SK-N-SH treated with all-trans-retinoic acid at 6 μM for 48 hours (cell line): Measurements from ENCODE around the gene MPG.

ENCODE experiments used
- BACH2 ChIP-seq: fragments of 250-450 bp; sonication (Bioruptor Pico); IDR thresholded peaks from 2 replicates; pipeline ENCODE4 v1.9.0; 2021; ENCODE audit warnings: mild to moderate bottlenecking, borderline replicate concordance
- CSDC2 ChIP-seq: fragments of 250-450 bp; sonication (Bioruptor Pico); IDR thresholded peaks from 2 replicates; pipeline ENCODE4 v1.5.0; 2020; ENCODE audit warnings: mild to moderate bottlenecking, moderate library complexity
- GLIS3 ChIP-seq: fragments of 250-450 bp; sonication (Bioruptor Pico); IDR thresholded peaks from 2 replicates; pipeline ENCODE4 v1.5.0; 2020; ENCODE audit warnings: mild to moderate bottlenecking, moderate library complexity
- RARB ChIP-seq: fragments of 250-450 bp; sonication (Bioruptor Pico); IDR thresholded peaks from 2 replicates; pipeline ENCODE4 v1.8.0; 2021; ENCODE audit warnings: mild to moderate bottlenecking, moderate library complexity
- ZFP3 ChIP-seq: fragments of 250-450 bp; sonication (Bioruptor Pico); IDR thresholded peaks from 2 replicates; pipeline ENCODE4 v1.5.0; 2020; ENCODE audit warnings: mild to moderate bottlenecking, moderate library complexity
- ZFP30 ChIP-seq: fragments of 450-650 bp; formaldehyde crosslinking; IDR thresholded peaks from 2 replicates; pipeline ENCODE4 v1.5.0; 2022; ENCODE audit warnings: mild to moderate bottlenecking, moderate library complexity
- ZNF70 ChIP-seq: fragments of 450-650 bp; formaldehyde crosslinking; IDR thresholded peaks from 2 replicates; pipeline ENCODE4 v1.5.0; 2020; ENCODE audit warnings: mild to moderate bottlenecking, moderate library complexity
- TF ChIP-seq, protein P1 (sequence below): fragments of 250-450 bp; sonication (Bioruptor Pico); IDR thresholded peaks from 2 replicates; pipeline ENCODE4 v1.5.1; 2021; ENCODE audit warnings: mild to moderate bottlenecking, moderate library complexity
- TF ChIP-seq, protein P2 (sequence below): fragments of 250-450 bp; sonication (Bioruptor Pico); IDR thresholded peaks from 2 replicates; pipeline ENCODE4 v1.8.0; 2020; ENCODE audit warnings: mild to moderate bottlenecking, moderate library complexity, borderline replicate concordance
- TF ChIP-seq, protein P3 (sequence below): fragments of 250-450 bp; sonication (Bioruptor Pico); IDR thresholded peaks from 2 replicates; pipeline ENCODE4 v1.5.1; 2020; ENCODE audit warnings: low read depth, mild to moderate bottlenecking, moderate library complexity

DNA sequence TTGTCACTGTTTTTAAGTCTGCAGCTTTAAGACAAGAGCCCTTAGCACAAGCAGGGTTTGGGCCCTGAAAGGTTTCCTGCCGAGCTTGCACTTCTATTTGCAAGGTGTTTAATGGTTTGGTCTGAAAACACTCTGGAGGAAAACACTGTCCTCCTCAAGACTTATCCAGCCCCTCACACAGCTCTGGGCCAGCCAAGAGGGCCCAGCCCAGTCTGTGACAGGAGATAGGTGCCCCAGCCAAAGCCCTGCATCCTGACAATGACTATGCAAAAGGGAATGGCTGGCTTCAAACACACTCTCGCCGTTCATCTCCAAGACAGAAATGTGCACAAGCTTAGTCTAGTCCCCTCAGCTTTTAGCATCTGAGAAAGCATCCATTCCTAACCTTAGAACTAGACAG lies 26.9 kb downstream of the MPG start:
- TF ChIP-seq, protein P1, sequence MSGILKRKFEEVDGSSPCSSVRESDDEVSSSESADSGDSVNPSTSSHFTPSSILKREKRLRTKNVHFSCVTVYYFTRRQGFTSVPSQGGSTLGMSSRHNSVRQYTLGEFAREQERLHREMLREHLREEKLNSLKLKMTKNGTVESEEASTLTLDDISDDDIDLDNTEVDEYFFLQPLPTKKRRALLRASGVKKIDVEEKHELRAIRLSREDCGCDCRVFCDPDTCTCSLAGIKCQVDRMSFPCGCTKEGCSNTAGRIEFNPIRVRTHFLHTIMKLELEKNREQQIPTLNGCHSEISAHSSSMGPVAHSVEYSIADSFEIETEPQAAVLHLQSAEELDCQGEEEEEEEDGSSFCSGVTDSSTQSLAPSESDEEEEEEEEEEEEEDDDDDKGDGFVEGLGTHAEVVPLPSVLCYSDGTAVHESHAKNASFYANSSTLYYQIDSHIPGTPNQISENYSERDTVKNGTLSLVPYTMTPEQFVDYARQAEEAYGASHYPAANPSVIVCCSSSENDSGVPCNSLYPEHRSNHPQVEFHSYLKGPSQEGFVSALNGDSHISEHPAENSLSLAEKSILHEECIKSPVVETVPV, result no peak
- TF ChIP-seq, protein P2, sequence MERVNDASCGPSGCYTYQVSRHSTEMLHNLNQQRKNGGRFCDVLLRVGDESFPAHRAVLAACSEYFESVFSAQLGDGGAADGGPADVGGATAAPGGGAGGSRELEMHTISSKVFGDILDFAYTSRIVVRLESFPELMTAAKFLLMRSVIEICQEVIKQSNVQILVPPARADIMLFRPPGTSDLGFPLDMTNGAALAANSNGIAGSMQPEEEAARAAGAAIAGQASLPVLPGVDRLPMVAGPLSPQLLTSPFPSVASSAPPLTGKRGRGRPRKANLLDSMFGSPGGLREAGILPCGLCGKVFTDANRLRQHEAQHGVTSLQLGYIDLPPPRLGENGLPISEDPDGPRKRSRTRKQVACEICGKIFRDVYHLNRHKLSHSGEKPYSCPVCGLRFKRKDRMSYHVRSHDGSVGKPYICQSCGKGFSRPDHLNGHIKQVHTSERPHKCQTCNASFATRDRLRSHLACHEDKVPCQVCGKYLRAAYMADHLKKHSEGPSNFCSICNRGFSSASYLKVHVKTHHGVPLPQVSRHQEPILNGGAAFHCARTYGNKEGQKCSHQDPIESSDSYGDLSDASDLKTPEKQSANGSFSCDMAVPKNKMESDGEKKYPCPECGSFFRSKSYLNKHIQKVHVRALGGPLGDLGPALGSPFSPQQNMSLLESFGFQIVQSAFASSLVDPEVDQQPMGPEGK (CRISPR knock-in tag), result no peak
- TF ChIP-seq ZFP30 (CRISPR knock-in tag) (no peak), BACH2 (CRISPR knock-in tag) (no peak), ZNF70 (CRISPR knock-in tag) (no peak), CSDC2 (CRISPR knock-in tag) (no peak), RARB (CRISPR knock-in tag) (no peak), GLIS3 (no peak), ZFP3 (CRISPR knock-in tag) (no peak)
- TF ChIP-seq, protein P3, sequence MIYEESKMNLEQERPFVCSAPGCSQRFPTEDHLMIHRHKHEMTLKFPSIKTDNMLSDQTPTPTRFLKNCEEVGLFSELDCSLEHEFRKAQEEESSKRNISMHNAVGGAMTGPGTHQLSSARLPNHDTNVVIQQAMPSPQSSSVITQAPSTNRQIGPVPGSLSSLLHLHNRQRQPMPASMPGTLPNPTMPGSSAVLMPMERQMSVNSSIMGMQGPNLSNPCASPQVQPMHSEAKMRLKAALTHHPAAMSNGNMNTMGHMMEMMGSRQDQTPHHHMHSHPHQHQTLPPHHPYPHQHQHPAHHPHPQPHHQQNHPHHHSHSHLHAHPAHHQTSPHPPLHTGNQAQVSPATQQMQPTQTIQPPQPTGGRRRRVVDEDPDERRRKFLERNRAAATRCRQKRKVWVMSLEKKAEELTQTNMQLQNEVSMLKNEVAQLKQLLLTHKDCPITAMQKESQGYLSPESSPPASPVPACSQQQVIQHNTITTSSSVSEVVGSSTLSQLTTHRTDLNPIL, result no peak
